Epidermal melanocyte (primary cell): ENCODE data around the gene DBF4B.

Experiments used
- DNase-seq: peaks from one replicate; pipeline ENCODE4 v3.0.0; 2011; ENCODE audit warnings: low spot score; ENCODE audit not compliant: insufficient read length

The DBF4B gene

DNA sequence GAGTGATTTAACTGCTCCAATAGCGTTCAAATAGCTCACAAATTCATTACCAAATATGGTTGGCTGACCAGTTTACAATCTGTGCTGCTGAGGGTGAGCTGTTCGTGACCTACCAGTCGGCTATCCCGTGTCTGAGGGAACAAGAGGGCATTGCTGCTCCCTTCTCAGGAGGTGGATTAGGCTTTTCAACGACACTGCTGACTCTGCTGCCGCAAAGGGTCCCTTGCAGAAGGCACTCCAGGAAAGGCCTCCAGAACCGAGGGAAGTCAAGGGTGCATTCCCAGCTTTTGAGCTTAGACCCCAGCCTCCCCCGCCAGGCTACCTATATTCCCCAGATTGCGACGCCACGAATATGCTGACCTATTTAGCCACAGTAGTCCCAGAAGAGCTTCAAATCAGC lies 89.3 kb downstream of the DBF4B start:
- no peak for DNase-seq

GRCh38 chr17:44798356-44798755 lies 89.9 kb downstream of the DBF4B start:
- DNase-seq, result no peak
